ENCODE measurements around the gene UBE2R2. TPM values are rescaled to one million over a fixed set of nuclear protein-coding genes. Genes with fewer than 3 reads are reported as not detected.

UBE2R2 gene
- total RNA-seq, result 28.5 and 31.5 TPM in 2 replicates

GRCh38 chr9:33816327-33817252, at the start of gene UBE2R2:
Gene UBE2R2, plus strand, starts transcription at chr9:33817160. Its CDS starts 598 bp downstream, at chr9:33817758.

GRCh38 chr9:33795281-33795680, 21.7 kb upstream of the UBE2R2 start, which contains the start of gene PRSS3:
Gene PRSS3, plus strand, starts transcription at chr9:33795561. Its CDS starts 13 bp downstream, at chr9:33795574.

Other genes with a start within 250 kb of the UBE2R2 start
- gene PRSS3, start 21.6 kb upstream of the UBE2R2 start, total RNA-seq, result 2.7 and 3.3 TPM in 2 replicates
- 15.7 and 18.0 TPM in 2 replicates for gene UBAP2, start 231.7 kb downstream of the UBE2R2 start, total RNA-seq